Stimulated activated CD8-positive, alpha-beta memory T cell treated with anti-CD3 and anti-CD28 coated beads, Interleukin-2, amount 100 ng/mL, for 1 hour (primary cell): Measurements from ENCODE around the gene NUP214.
A peak's percentile ranks its signal among the peaks of the same experiment; 100 is the strongest.
"Not testable (repeated sequence)": the region's sequence is repeated elsewhere in the genome, so short reads cannot be mapped to it uniquely, and the experiment has no call there.

Source experiments
- DNase-seq, 2 donors: peaks; one replicate each; pipeline ENCODE4 v3.0.0-alpha.2; 2020; ENCODE audit warnings: low read depth in 2 of 2

The NUP214 gene

DNA sequence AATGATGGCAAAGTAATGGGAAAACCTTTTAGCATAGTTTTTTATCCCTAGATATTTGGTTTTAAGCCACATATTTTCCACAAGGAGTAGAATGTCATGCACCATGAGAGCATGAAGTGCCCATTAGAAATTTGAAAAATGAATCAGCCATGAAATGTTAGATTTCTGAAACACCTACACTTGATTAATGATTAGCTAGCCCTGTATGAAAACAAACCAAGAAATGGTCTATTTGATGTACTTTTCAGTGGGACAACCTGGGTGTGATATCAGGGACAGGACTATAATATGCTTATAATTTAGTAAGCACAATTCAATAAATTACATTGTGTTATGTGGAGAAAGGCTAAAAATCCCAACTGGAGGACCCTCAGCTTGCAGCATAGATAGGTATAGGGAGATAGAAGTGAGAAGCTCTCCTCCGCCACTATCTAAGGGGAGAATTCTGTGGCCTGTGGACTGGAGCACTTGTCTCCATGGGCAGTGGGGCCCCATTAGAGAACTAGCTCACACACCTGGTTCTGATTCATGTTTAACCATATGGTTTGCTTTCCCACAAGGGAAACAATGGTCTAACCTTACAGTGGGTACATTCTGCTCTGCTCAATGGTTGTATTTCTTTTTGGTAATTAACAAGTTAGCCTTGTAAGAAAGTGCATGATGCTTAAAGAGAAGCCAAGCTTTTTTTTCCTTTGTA lies 35.2 kb downstream of the NUP214 start:
- no peak for DNase-seq

DNA sequence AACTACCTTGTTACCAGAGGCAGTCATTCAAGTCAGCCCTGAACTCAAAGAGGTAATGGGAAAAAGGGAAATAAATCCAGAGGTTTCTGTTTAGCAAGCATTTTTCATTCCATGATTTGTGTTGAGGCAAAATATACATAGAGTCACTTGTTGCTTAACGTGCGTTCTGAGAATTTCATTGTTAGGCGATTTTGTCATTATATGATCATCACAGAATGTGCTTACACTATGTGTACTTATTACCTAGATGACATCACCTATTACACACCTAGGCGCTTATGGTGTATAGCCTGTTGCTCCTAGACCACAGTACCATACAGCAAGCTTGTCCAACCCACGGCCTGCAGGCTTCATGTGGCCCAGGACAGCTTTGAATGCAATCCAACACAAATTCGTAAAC lies 36.2 kb downstream of the NUP214 start:
- DNase-seq: no peak

DNA sequence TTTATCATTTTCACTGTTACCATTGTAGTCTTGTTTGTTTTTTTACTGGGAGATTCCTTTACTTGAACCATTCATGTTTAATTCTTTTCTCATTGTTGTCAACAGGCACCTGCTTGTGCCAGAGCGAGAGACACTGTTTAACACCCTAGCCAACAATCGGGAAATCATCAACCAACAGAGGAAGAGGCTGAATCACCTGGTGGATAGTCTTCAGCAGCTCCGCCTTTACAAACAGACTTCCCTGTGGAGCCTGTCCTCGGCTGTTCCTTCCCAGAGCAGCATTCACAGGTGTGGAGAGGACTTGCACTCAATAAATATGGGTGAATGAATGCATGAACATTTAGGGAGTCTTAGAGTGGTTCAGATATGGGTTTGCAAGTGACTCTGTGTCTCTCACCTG lies 37.5 kb downstream of the NUP214 start:
- no peak for DNase-seq

DNA sequence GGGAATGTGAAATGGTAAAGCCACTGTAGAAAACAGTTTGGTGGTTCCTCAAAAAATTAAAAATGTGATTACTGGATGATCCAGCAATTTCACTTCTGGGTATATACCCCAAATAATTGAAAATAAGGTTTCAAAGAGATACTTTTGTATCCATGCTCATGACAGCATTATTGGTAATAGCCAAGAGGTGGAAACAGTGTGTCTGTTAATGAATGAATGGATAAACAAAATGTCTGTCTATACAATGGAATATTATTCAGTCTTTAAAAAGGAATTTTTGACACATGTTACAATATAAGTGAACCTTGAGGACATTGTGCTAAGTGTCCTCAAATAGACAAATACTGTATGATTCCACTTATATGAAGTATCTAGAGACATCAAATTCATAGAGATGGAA lies 40.1 kb downstream of the NUP214 start:
- DNase-seq: no peak

DNA sequence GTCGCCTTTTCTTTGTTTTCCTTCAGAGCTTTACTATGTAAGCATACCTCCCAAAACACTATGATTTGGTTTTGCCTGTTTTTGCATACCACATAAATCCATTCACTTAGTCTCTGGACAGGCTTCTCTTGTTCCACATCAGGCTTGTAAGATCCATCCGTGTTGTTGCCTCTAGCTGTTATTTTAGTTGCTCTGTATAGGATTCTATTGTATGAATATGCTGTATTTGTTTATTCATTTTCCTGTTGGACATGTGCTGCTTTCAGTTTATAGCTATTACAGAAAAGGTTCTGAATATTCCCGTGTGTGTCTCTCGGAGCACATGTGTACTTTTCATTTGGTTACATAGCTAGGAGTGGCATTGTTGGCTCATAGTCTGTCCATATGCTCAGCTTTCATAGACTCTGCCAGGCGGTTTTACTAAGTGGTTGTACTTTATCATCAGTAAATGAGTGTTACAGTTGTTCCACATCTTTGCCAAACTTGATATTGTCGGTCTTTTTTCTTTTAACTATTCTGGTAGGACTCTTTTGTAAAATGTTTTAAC lies 41.8 kb downstream of the NUP214 start:
- DNase-seq: no peak

DNA sequence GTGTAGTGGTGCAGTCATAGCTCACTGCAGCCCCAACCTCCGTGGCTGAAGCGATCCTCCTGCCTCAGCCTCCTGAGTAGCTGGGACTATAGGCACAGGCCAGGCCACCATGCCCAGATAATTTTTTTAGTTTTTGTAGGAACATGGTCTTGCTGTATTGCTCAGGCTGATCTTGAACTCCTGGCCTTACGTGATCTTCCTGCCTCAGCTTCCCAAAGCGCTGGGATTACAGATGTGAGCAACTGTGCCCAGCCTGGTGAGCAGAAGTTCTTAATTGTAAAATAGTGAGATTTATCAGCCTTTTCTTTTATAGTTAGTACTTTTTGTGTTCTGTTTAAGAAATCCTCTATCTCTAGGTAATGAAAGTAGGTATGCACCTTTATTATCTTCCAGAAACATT lies 42.5 kb downstream of the NUP214 start:
- DNase-seq: no peak

DNA sequence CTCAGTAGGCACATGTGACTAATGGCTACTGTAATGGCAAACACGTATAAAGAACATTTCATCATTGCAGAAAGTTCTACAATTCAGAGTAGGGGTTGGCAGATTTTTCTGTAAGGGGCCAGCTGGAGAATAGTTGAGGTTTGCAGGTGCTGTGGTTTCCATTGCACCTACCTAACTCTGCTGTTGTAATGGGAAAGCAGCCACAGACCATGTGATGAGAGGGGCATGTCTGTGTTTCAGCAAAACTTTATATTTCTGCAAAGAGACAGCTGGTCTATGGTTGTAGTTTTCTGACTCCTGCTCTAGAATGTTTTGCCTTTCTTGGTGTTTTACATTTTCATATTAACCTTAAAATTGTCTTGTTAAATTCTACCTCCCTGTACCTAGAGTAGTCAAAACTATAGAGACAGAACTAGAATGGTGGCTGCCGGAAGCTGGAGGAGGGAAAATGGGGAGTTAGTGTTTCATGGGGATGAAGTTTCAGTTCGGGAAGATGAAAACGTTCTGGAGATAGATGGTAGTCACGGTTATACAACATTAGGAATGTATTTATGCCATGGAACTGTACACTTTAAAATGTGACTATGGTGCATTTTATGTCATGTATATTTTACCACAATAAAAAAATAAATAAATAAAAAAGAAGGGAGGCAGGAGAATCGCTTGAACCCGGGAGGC lies 44.3 kb downstream of the NUP214 start:
- DNase-seq: no peak

DNA sequence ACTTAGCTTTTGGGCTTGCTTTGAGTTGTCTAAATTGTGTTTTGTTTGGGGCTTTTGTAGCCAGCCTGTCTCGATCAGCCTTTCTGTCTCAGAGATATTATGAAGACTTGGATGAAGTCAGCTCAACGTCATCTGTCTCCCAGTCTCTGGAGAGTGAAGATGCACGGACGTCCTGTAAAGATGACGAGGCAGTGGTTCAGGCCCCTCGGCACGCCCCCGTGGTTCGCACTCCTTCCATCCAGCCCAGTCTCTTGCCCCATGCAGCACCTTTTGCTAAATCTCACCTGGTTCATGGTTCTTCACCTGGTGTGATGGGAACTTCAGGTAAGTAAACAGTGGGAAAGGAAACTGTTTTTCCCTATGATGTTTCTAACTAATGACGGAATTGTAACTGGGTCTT lies 48.6 kb downstream of the NUP214 start:
- no peak for DNase-seq

DNA sequence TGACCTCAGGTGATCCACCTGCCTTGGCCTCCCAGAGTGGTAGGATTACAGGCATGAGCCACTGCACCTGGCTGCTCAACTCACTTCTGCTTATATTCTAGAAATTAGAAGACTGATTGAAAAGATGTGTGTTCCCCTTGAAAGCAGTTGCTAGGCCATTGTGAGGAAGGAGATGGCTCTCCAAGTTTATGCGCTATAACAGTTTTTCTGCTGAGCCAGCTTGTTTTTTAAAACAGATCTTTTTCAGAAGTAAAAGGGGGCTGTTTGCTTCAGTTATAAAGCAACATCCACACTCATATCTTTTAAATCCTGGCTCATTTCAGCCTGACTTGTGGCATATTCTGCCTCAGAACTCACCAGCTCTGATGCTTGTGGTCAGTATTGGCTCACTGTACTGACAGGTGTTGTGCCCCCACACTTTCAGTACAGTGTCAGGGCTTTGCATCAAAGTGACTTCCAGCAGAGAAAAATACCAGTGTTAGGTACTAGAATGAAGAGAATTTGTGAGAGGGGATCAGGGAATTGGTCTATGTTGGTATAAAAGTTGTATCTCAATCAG lies 49.4 kb downstream of the NUP214 start:
- DNase-seq: no peak

DNA sequence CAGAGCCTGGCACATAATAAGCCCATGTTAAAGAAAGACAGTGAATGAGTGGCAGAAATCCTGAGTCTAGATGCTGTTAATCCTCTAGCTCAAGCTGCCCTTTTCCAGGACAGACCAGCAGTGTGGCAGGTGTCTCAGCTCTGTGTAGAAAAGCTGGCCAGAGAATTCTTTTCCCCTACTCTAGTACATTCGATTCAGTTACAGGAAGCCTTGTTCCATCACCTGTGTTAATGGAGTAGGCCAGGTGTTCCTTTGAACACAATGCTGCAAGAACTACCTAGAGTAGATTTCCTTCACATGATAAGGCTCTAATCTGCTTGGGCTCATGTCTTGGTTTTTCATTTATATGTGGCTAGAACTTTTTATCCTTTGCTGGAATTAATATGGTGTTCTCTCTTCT lies 52.5 kb downstream of the NUP214 start:
- no peak for DNase-seq

DNA sequence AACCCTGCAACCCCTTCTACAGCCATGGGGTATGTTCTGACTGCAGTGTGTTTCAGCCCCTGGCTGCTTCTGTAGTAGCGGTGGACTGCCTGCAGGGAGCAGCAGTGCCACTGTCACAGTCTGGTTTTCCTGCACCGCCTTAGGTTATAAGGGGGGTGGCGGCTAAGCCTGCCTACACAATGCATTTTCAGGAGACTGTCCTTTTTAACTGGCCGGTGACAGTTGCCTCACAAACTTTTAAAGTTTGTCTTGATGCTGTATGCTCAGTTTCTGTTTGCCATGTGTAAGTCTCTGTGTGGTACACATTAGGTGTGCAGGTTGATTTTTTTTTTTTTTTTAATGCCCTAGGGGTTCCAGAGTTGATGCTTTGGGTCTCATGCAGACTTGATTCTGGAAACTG lies 53.0 kb downstream of the NUP214 start:
- DNase-seq: peak; percentile 59 to 65

DNA sequence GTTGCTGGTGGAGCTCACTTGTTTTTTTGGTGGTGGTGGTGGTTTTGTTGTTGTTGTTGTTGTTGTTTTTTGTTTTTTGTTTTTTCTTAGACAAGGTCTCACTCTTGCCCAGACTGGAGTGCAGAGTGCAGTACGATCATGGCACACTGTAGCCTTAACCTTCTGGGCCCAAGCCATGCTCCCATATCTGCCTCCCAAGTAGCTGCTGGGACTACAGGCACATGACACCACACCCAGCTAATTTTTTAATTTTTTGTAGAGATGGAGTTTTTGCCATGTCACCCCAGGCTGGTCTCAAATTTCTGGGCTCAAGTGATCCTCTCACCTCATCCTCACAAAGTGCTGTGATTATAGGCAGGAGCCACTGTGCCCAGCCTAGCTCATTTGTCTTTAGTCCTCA lies 53.5 kb downstream of the NUP214 start:
- DNase-seq: no peak

DNA sequence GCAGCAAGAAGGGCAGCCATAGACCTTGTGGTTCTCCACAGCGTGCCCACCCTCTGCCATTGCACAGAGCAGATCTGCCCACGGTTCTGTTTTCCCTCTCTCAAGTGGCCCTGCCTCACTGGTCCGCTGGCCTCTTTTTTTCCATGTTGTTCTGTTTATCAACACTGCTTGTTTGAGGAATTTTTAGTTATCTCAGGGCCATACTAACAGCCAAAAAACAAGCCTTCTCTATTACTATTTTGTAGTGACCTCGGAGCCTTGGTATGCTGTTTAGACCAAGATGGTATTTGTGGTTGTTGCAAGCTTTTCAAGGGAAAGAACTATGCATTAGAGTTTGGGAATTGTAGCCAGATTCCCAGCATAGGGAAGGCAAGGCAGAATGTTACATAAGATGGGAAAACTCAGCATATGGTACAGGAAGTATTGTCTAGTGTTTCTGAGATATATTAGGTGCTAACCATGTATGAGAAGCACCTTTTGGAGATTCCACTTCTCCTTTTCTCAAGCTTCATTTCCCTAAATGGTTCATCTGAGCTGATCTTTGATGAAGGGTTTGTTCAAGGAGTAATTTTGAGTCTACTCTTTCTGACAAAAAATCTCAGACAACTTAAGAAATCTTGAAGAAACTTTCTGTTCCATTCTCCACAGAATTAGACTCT lies 54.3 kb downstream of the NUP214 start:
- DNase-seq: no peak

DNA sequence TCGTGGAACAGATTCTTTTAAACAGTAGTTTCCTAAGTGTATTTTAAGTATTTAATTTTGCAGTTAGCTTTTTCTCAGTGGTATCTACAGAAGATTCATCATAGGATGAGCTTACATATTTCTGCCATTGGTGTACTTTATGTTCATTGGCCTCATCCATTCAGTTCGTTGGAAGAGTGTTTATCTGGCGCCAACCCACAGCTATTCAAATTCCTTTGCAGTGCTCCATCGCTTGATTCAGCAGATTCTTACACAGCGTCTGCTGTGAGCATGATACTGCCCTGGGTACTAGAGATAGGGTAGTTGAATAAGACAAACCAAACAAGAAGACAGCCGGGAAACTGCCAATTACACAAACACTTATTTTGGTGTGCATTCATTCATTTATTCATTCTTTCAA lies 55.1 kb downstream of the NUP214 start:
- no peak for DNase-seq

DNA sequence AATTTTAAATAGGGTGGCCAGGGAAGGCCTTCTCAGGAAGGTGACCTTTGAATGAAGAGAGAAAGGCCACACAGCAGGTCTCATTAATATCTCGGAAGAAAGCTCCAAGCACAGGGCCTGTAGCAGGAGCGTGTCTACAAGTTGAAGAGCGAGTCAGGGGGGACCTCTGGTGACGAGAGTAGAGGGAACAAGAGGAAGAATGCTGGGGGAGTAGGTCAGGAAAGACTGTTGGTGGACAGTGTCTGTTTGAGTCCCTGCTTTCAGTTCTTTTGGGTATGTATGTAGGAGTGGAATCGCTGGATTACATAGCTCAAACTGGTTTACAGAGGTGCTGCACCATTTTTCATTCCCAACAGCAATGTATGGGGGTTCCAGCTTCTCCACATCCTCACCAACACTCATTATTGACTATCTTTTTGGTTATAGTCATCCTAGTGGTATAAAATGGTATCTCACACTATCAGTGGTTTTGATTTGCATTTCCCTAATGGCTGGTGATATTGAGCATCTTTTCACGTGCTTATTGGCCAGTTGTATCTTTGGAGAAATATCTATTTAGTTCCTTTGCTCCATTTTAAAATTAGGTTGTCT lies 55.8 kb downstream of the NUP214 start:
- DNase-seq: no peak

DNA sequence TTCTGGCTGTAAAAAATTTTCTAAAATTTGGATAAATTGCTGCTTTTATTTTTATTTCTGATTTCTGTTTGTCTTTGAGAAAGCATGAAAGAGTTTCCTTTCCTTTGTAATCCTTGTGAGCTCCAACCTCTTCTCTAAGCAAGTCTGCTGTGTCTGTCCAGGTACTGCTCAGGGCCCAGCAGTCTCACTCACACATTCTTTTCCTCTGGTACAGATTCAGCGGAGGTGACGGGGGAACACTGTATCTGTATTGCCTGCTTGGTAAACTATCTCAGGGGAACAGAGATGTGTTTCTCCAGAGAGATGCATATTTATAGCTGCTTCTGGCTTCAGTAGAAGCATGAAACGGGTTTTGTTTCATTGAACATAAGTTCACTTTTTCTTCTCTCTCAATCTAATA lies 60.5 kb downstream of the NUP214 start:
- DNase-seq: no peak

DNA sequence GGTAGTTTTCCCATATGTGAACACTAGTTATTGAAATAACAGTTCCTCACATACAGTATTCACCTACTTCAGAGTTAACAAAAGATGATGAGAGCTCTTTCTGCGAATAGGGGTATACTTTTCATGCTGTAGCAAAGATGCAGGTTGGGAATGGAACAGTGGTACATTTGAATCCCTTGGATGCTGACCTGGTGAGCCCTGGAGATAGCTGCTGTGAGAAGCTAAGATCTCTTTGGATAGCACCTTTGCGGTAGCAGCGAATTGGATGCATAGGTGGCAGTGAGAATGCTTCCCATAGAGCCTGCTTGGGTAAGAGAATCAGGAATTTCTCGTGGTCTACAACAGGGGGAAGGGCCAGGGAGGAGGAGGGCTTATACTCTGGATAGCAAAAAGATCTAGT lies 61.2 kb downstream of the NUP214 start:
- no peak for DNase-seq

DNA sequence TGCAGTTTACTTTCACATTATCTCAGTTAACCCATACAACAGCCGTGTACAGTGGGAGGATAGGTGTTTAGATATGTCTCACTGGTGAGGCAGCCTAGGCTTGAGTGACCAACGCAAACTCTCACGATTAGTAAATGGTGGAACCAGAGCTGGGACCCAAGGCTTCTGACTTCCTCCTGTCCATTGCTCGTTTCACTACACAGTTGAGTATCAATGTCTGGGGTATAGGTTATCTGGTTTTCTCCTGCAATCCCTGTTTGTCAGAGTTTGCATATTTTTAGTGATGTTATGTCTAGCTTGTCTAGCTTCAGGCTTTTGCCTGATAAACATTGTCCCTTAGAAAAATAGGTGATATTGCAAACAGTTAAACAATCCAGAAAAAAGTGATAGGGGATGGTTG lies 62.6 kb downstream of the NUP214 start:
- DNase-seq: no peak

DNA sequence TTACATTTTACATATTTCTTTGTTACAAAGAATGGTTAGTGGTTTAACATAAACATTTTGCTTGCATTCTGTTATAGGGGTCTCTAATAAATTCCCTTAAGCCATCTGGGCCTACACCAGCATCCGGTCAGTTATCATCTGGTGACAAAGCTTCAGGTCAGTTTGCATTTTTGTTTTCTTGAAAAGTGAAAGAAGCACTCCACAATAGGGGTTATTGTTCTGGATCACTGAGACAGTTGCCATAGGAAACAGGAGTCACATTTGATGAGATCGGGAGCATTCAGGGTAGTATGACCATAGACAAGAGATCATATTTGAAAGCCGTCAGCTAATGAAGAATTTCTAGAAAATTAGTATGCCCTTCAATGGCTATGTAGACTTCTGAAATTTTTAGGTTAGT lies 63.6 kb downstream of the NUP214 start:
- DNase-seq: no peak

DNA sequence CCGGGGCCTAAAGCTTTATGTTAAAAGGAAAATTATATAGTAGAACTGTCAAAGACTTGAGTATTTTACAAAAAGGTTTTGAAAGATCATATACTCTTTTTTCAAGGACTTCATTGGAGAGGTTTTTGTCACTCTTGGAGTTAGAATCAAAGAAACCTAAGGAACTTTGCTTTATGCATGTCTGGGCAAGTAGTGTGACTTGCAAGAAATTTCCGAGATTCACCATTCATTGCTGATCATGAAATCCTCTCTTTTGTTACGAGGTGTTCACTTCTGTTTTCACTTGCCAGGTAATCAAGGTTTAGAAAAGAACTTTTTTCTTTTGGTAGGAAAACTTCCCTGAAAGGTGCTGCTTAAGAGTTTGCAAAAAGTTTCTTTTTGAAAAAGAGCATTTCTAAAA lies 64.8 kb downstream of the NUP214 start:
- no peak for DNase-seq

DNA sequence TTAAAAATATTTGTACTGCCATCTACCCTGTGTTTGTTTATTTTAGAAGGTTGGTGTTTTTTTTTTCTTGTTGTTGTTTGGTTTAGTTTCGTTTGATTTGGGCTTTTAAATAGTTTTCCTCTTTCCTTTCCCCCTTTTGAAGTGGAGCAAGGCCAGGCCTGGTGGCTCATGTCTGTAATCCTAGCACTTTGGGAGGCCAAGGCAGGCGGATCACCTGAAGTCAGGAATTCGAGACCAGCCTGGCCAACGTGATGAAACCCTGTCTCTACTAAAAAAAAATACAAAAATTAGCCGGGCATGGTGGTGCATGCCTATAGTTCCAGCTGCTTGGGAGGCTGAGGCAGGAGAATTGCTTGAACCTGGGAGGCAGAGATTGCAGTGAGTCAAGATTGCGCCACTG lies 65.6 kb downstream of the NUP214 start:
- not testable (repeated sequence) for DNase-seq

DNA sequence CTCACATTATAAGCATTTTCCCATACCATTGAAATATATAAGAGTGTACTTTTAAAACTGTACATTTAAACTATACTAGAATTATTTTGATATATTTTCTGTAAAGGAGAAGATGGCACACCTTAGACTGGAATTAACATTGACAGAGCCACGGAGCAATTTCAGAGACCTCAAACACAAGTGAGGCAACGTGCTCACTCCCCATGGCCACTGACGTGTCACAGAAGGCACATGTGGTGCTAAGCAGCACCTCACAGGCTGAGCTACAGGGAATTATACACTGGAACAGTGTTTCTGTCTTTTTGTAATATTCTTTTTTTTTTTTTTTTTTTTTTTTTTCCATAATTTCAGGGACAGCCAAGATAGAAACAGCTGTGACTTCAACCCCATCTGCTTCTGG lies 66.5 kb downstream of the NUP214 start:
- DNase-seq: no peak
